ENCODE measurements around the gene CAMSAP2.

CAMSAP2 gene

GRCh38 chr1:200704986-200705500, 33.6 kb upstream of the CAMSAP2 start:
- Histone ChIP-seq H3K27ac (no peak overlapping the region), H3K36me3 (replicated peaks) (no peaks in the 10 kb centered on the region), H3K27me3 (replicated peaks) (no peaks in the 10 kb centered on the region), H3K4me3 (ENCODE audit: low read depth, low read length) (no peak overlapping the region)
- no peak for DNase-seq
- no peak for TF ChIP-seq CTCF (IDR thresholded peaks at IDR 0.05; ENCODE audit: low read depth, low read length, missing control alignments)
- in situ Hi-C loops (cut with HindIII; ENCODE audit: low pct_ligation_motif_present, low sequenced_read_pairs): no loop called here

GRCh38 chr1:200706111-200706814, 32.4 kb upstream of the CAMSAP2 start:
- TF ChIP-seq CTCF (IDR thresholded peaks at IDR 0.05; ENCODE audit: low read depth, low read length, missing control alignments): no peak
- Histone ChIP-seq H3K4me3 (ENCODE audit: low read depth, low read length) (no peak overlapping the region), H3K27me3 (replicated peaks) (no peaks in the 10 kb centered on the region), H3K36me3 (replicated peaks) (no peaks in the 10 kb centered on the region), H3K27ac (no peak overlapping the region)
- in situ Hi-C loops (cut with HindIII; ENCODE audit: low pct_ligation_motif_present, low sequenced_read_pairs): no loop called here
- DNase-seq: no peak

- H3K27me3 ChIP-seq (replicated peaks): no peaks in the 10 kb centered on the region
- no peak for DNase-seq
- H3K27ac ChIP-seq: no peak overlapping the region
- no peaks in the 10 kb centered on the region for H3K36me3 ChIP-seq (replicated peaks)
- in situ Hi-C loops (cut with HindIII; ENCODE audit: low pct_ligation_motif_present, low sequenced_read_pairs): no loop called here
- H3K4me3 ChIP-seq (ENCODE audit: low read depth, low read length): no peak overlapping the region
- no peak for TF ChIP-seq CTCF (IDR thresholded peaks at IDR 0.05; ENCODE audit: low read depth, low read length, missing control alignments)
Observed at GRCh38 chr1:200707116-200707515, 31.6 kb upstream of the CAMSAP2 start.

GRCh38 chr1:200708161-200708560, 30.5 kb upstream of the CAMSAP2 start:
- no peak for DNase-seq
- in situ Hi-C loops (cut with HindIII; ENCODE audit: low pct_ligation_motif_present, low sequenced_read_pairs): no loop called here
- Histone ChIP-seq H3K27ac (no peak overlapping the region), H3K36me3 (replicated peaks) (no peaks in the 10 kb centered on the region), H3K4me3 (ENCODE audit: low read depth, low read length) (no peak overlapping the region), H3K27me3 (replicated peaks) (no peaks in the 10 kb centered on the region)
- no peak for TF ChIP-seq CTCF (IDR thresholded peaks at IDR 0.05; ENCODE audit: low read depth, low read length, missing control alignments)

GRCh38 chr1:200708769-200709168, 29.9 kb upstream of the CAMSAP2 start:
- H3K36me3 ChIP-seq (replicated peaks): no peaks in the 10 kb centered on the region
- no peak overlapping the region for H3K27ac ChIP-seq
- H3K4me3 ChIP-seq (ENCODE audit: low read depth, low read length): no peak overlapping the region
- no peaks in the 10 kb centered on the region for H3K27me3 ChIP-seq (replicated peaks)
- no peak for TF ChIP-seq CTCF (IDR thresholded peaks at IDR 0.05; ENCODE audit: low read depth, low read length, missing control alignments)
- peak; percentile 26 for DNase-seq
- in situ Hi-C loops (cut with HindIII; ENCODE audit: low pct_ligation_motif_present, low sequenced_read_pairs): no loop called here

GRCh38 chr1:200710166-200710565, 28.5 kb upstream of the CAMSAP2 start:
- in situ Hi-C loops (cut with HindIII; ENCODE audit: low pct_ligation_motif_present, low sequenced_read_pairs): no loop called here
- H3K36me3 ChIP-seq (replicated peaks): no peaks in the 10 kb centered on the region
- H3K4me3 ChIP-seq (ENCODE audit: low read depth, low read length): no peak overlapping the region
- no peaks in the 10 kb centered on the region for H3K27me3 ChIP-seq (replicated peaks)
- TF ChIP-seq CTCF (IDR thresholded peaks at IDR 0.05; ENCODE audit: low read depth, low read length, missing control alignments): no peak
- no peak for DNase-seq
- no peak overlapping the region for H3K27ac ChIP-seq
